HCT116 (cell line): ENCODE results near the gene BRINP1. TPM values are rescaled to one million over a fixed set of nuclear protein-coding genes. Genes with fewer than 3 reads are reported as not detected.

Experiments
- ATAC-seq: fragments of 200-7000 bp; cut with Tn5 transposase; 2 replicates; pipeline ENCODE4 v1.9.1; 2020; ENCODE audit warnings: mild to moderate bottlenecking, moderate library complexity
- BruUV-seq: library from RNA; stranded (reverse); fragments of 400-500 nt; replicated peaks from 2 replicates; lab custom pipeline; 2021; lab: Mats Ljungman, UMichigan
- CTCF ChIA-PET: fragments of 300-600 bp; sonication (Branson Sonifier 250); formaldehyde crosslinking; loops from one replicate; lab custom pipeline; 2021; ENCODE audit warnings: antibody characterized with exemption; lab: Charles Lee
- POLR2A ChIA-PET: fragments of 300-600, 350-600 bp; sonication (Branson Sonifier 250); formaldehyde crosslinking; loops from one replicate; lab custom pipeline; 2021; ENCODE audit warnings: antibody characterized with exemption; lab: Charles Lee
- RAD21 ChIA-PET, 2 experiments: fragments of 300-600 bp; sonication (Branson Sonifier 250); formaldehyde crosslinking; loops; one replicate each; lab custom pipeline; 2023; ENCODE audit warnings: low total read pairs in 2 of 2; ENCODE audit not compliant: uncharacterized antibody in 2 of 2, unreplicated experiment in 2 of 2, low non-redundant PET in 1 of 2; lab: Charles Lee
- DNase-seq: peaks from one replicate; pipeline ENCODE4 v3.0.0-alpha.2; 2010; ENCODE audit warnings: low read depth, low spot score
- H2AFZ ChIP-seq: fragments of 200-600 bp; shearing (Covaris generic), sonication (generic); 2 replicates; pipeline ENCODE4 v1.6.1; 2017; ENCODE audit warnings: low read depth, mixed run types, mixed read lengths, antibody characterized with exemption, low read length; ENCODE audit not compliant: poor library complexity, severe bottlenecking
- H3K27ac ChIP-seq: 2 replicates; pipeline ENCODE4 v1.5.1; 2012; ENCODE audit warnings: low read depth, low read length
- H3K27me3 ChIP-seq: fragments of 200-600 bp; sonication (generic); 2 replicates; pipeline ENCODE4 v1.6.1; 2016; ENCODE audit warnings: mixed run types, low read length, mixed read lengths; ENCODE audit not compliant: insufficient read depth
- H3K36me3 ChIP-seq, 2 experiments: fragments of 200-500 bp in 1 of 2; fragments of 200-600 bp in 1 of 2; sonication (Bioruptor generic) in 1 of 2; sonication (generic) in 1 of 2; 2 replicates each; pipeline versions ENCODE4 v1.5.1 to v1.6.1; 2014 to 2016; ENCODE audit warnings: low read length in 2 of 2, inconsistent platforms in 1 of 2, mixed read lengths in 1 of 2, mixed run types in 1 of 2; ENCODE audit not compliant: insufficient read depth in 2 of 2, control insufficient read depth in 1 of 2
- H3K4me1 ChIP-seq, 2 experiments: fragments of 200-600 bp in 1 of 2; sonication (generic) in 1 of 2; 2 replicates each; pipeline versions ENCODE4 v1.5.1 to v1.6.1; 2012 to 2017; ENCODE audit warnings: low read length in 2 of 2, inconsistent platforms in 1 of 2, mild to moderate bottlenecking in 1 of 2, mixed read lengths in 1 of 2, mixed run types in 1 of 2, moderate library complexity in 1 of 2; ENCODE audit not compliant: insufficient read depth in 2 of 2, control insufficient read depth in 1 of 2
- H3K4me2 ChIP-seq: fragments of 200-600 bp; sonication (generic); 2 replicates; pipeline ENCODE4 v1.6.1; 2017; ENCODE audit warnings: mixed run types, low read length, mixed read lengths
- H3K4me3 ChIP-seq, 2 experiments: fragments of 200-600 bp in 1 of 2; sonication (generic) in 1 of 2; replicated peaks in 1 of 2; 2 replicates each; pipeline ENCODE4 v1.5.1; 2011 to 2016; ENCODE audit warnings: low read length in 2 of 2, control low read depth in 1 of 2, low read depth in 1 of 2, mild to moderate bottlenecking in 1 of 2, mixed read lengths in 1 of 2, mixed run types in 1 of 2
- H3K79me2 ChIP-seq: fragments of 200-600 bp; sonication (generic); 2 replicates; pipeline ENCODE4 v1.6.1; 2017; ENCODE audit warnings: mild to moderate bottlenecking, mixed run types, low read length, moderate library complexity, mixed read lengths; ENCODE audit not compliant: insufficient read depth
- H3K9ac ChIP-seq: fragments of 200-600 bp; sonication (generic); 2 replicates; pipeline ENCODE4 v1.6.1; 2016; ENCODE audit warnings: low read length, mixed read lengths
- H3K9me2 ChIP-seq: fragments of 200-600 bp; sonication (generic), shearing (Covaris generic); 2 replicates; pipeline ENCODE4 v1.6.1; 2017; ENCODE audit warnings: mixed run types, mild to moderate bottlenecking, moderate library complexity; ENCODE audit not compliant: insufficient read depth
- H3K9me3 ChIP-seq, 2 experiments: fragments of 200-500 bp in 1 of 2; fragments of 200-600 bp in 1 of 2; sonication (Bioruptor generic) in 1 of 2; sonication (generic) in 1 of 2; 2 replicates each; pipeline ENCODE4 v1.6.1; 2014 to 2017; ENCODE audit warnings: low read length in 2 of 2, mixed read lengths in 2 of 2, inconsistent platforms in 1 of 2, low read depth in 1 of 2, mild to moderate bottlenecking in 1 of 2, mixed run types in 1 of 2, moderate library complexity in 1 of 2; ENCODE audit not compliant: control insufficient read depth in 1 of 2, insufficient read depth in 1 of 2
- H4K20me1 ChIP-seq: fragments of 200-600 bp; sonication (generic), shearing (Covaris generic); 2 replicates; pipeline ENCODE4 v1.6.1; 2017; ENCODE audit warnings: mixed run types, mild to moderate bottlenecking, moderate library complexity; ENCODE audit not compliant: insufficient read depth
- CEBPB ChIP-seq: IDR thresholded peaks from 2 replicates; pipeline ENCODE4 v1.6.1; 2012; ENCODE audit warnings: low read depth
- CTCF ChIP-seq, 3 experiments: fragments of 200-600 bp in 1 of 3; sonication (generic) in 1 of 3; IDR thresholded peaks in 2 of 3; conservative IDR thresholded peaks in 1 of 3; 2 replicates each; pipeline ENCODE4 v1.5.1; 2012 to 2017; ENCODE audit warnings: low read depth in 2 of 3, low read length in 2 of 3, antibody characterized with exemption in 1 of 3, borderline replicate concordance in 1 of 3, control low read depth in 1 of 3, mild to moderate bottlenecking in 1 of 3, mixed read lengths in 1 of 3, mixed run types in 1 of 3, moderate library complexity in 1 of 3; ENCODE audit not compliant: insufficient read depth in 1 of 3
- EGR1 ChIP-seq: IDR thresholded peaks from 2 replicates; pipeline ENCODE4 v1.6.1; 2012; ENCODE audit warnings: low read depth
- ELF1 ChIP-seq: IDR thresholded peaks from 2 replicates; pipeline ENCODE4 v1.6.1; 2012; ENCODE audit warnings: low read depth, borderline replicate concordance
- EZH2 ChIP-seq: fragments of 200-600 bp; sonication (generic); IDR thresholded peaks from 2 replicates; pipeline ENCODE4 v1.6.1; 2017; ENCODE audit warnings: antibody characterized with exemption, mixed run types
- MAX ChIP-seq: IDR thresholded peaks from 2 replicates; pipeline ENCODE4 v1.6.1; 2012
- POLR2A ChIP-seq: IDR thresholded peaks from 2 replicates; pipeline ENCODE4 v1.7.0; 2011; ENCODE audit warnings: borderline replicate concordance; ENCODE audit not compliant: insufficient read depth, insufficient read length; ENCODE audit errors: extremely low read depth
- POLR2AphosphoS5 ChIP-seq: IDR thresholded peaks from 2 replicates; pipeline ENCODE4 v1.6.1; 2011; ENCODE audit warnings: mild to moderate bottlenecking, low read depth, low read length, moderate library complexity
- RAD21 ChIP-seq: IDR thresholded peaks from 2 replicates; pipeline ENCODE4 v1.6.1; 2012; ENCODE audit warnings: low read depth, mild to moderate bottlenecking
- SIN3A ChIP-seq: IDR thresholded peaks from 2 replicates; pipeline ENCODE4 v1.6.1; 2012; ENCODE audit warnings: low read depth
- SRF ChIP-seq: IDR thresholded peaks from 2 replicates; pipeline ENCODE4 v1.6.1; 2012; ENCODE audit warnings: low read depth
- TCF7L2 ChIP-seq: IDR thresholded peaks from 2 replicates; pipeline ENCODE4 v1.7.0; 2011; ENCODE audit warnings: borderline replicate concordance, inconsistent platforms; ENCODE audit not compliant: insufficient read depth, insufficient read length; ENCODE audit errors: extremely low read depth
- YY1 ChIP-seq: IDR thresholded peaks from 2 replicates; pipeline ENCODE4 v1.6.1; 2011; ENCODE audit warnings: low read length, low read depth, moderate library complexity, mild to moderate bottlenecking; ENCODE audit not compliant: insufficient replicate concordance; ENCODE audit errors: extremely low read depth
- ZBTB33 ChIP-seq: IDR thresholded peaks from 2 replicates; pipeline ENCODE4 v1.6.1; 2011; ENCODE audit warnings: mild to moderate bottlenecking, low read length, moderate library complexity; ENCODE audit not compliant: insufficient replicate concordance; ENCODE audit errors: extremely low read depth
- ZFX ChIP-seq: fragments of 450-650 bp; IDR thresholded peaks from 2 replicates; pipeline ENCODE4 v1.6.1; 2017
- ZNF274 ChIP-seq: fragments of 200-500 bp; sonication (Bioruptor generic); IDR thresholded peaks from 2 replicates; pipeline ENCODE4 v1.6.1; 2014; ENCODE audit warnings: mild to moderate bottlenecking, low read depth, low read length, inconsistent platforms
- intact Hi-C: fragments of 100-400 bp; cut with micrococcal nuclease; formaldehyde crosslinking; loops from 2 replicates; pipeline ENCODE4 v1.10.0; 2022
- total RNA-seq: library from RNA; stranded (reverse); gene quantifications from one replicate; pipeline ENCODE4 v1.2.1, GENCODE V29; 2021; ENCODE audit not compliant: unreplicated experiment
- TF ChIP-seq, protein P1 (sequence below): IDR thresholded peaks from 2 replicates; pipeline ENCODE4 v1.6.1; 2012; ENCODE audit warnings: low read depth

BRINP1 gene
- total RNA-seq, 1 experiment from 2014 or later = not detected

- no peak overlapping the region for H3K4me2 ChIP-seq
- ChIA-PET CTCF (no interaction called here), POLR2A (no interaction called here), RAD21 (no interaction called here)
- ATAC-seq = no peak
- H3K9ac ChIP-seq = no peak overlapping the region
- H3K27me3 ChIP-seq = no peaks in the 10 kb centered on the region
- no peak for DNase-seq
- H3K27ac ChIP-seq = no peak overlapping the region
- H3K9me2 ChIP-seq = no peaks in the 10 kb centered on the region
- no peak overlapping the region for H3K4me3 ChIP-seq
- peaks cover 0 to 10% of the 10 kb centered on the region in 2 experiments; a peak in 2 of 4 replicates for H3K9me3 ChIP-seq
- no peaks in the 10 kb centered on the region for H3K36me3 ChIP-seq
- no peak overlapping the region for H2AFZ ChIP-seq
- no peaks in the 10 kb centered on the region for H4K20me1 ChIP-seq
- no TSS peak for BruUV-seq
- no peaks in the 10 kb centered on the region for H3K4me1 ChIP-seq
- H3K79me2 ChIP-seq = no peaks in the 10 kb centered on the region
- intact Hi-C loops = no loop called here
- no peak for TF ChIP-seq RAD21
- TF ChIP-seq TCF7L2 = no peak
- TF ChIP-seq SIN3A = no peak
- no peak for TF ChIP-seq CEBPB
- TF ChIP-seq YY1 = no peak
- no peak for TF ChIP-seq EGR1
- no peak for TF ChIP-seq ZFX
- no peak for TF ChIP-seq MAX
- no peak for TF ChIP-seq ZNF274
- no peak for TF ChIP-seq POLR2A
- no peak for TF ChIP-seq ZBTB33
- no peak for TF ChIP-seq ELF1
- TF ChIP-seq, protein P1, sequence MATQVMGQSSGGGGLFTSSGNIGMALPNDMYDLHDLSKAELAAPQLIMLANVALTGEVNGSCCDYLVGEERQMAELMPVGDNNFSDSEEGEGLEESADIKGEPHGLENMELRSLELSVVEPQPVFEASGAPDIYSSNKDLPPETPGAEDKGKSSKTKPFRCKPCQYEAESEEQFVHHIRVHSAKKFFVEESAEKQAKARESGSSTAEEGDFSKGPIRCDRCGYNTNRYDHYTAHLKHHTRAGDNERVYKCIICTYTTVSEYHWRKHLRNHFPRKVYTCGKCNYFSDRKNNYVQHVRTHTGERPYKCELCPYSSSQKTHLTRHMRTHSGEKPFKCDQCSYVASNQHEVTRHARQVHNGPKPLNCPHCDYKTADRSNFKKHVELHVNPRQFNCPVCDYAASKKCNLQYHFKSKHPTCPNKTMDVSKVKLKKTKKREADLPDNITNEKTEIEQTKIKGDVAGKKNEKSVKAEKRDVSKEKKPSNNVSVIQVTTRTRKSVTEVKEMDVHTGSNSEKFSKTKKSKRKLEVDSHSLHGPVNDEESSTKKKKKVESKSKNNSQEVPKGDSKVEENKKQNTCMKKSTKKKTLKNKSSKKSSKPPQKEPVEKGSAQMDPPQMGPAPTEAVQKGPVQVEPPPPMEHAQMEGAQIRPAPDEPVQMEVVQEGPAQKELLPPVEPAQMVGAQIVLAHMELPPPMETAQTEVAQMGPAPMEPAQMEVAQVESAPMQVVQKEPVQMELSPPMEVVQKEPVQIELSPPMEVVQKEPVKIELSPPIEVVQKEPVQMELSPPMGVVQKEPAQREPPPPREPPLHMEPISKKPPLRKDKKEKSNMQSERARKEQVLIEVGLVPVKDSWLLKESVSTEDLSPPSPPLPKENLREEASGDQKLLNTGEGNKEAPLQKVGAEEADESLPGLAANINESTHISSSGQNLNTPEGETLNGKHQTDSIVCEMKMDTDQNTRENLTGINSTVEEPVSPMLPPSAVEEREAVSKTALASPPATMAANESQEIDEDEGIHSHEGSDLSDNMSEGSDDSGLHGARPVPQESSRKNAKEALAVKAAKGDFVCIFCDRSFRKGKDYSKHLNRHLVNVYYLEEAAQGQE = no peak
- no peak for TF ChIP-seq CTCF (IDR thresholded peaks at IDR 0.05 in 2 of 3, conservative IDR thresholded peaks at IDR 0.05 in 1 of 3; ENCODE audit: borderline replicate concordance in 1 of 3, insufficient read depth in 1 of 3, low read depth in 2 of 3, low read length in 2 of 3)
- TF ChIP-seq SRF = no peak
- TF ChIP-seq EZH2 = no peak
- TF ChIP-seq POLR2AphosphoS5 = no peak
Observed at GRCh38 chr9:119268985-119269384, 100.2 kb downstream of the BRINP1 start.
